GM23248 (cell line): ENCODE measurements around the gene TLE5. TPM values are rescaled to one million over a fixed set of nuclear protein-coding genes. Genes with fewer than 3 reads are reported as not detected.

Experiments used
- DNase-seq: peaks from one replicate; pipeline ENCODE4 v3.0.0-alpha.2; 2015
- H2AFZ ChIP-seq: fragments of 200-600 bp; sonication (generic); 2 replicates; pipeline ENCODE4 v1.6.1; 2016; ENCODE audit warnings: antibody characterized with exemption
- H3F3A ChIP-seq: fragments of 200-600 bp; sonication (generic); 2 replicates; pipeline ENCODE4 v1.6.1; 2016; ENCODE audit warnings: mild to moderate bottlenecking, antibody characterized with exemption, mixed run types; ENCODE audit not compliant: insufficient read depth
- H3K27ac ChIP-seq: fragments of 200-600 bp; sonication (generic); 2 replicates; pipeline ENCODE4 v1.5.1; 2016; ENCODE audit warnings: mild to moderate bottlenecking
- H3K27me3 ChIP-seq: fragments of 200-600 bp; sonication (generic); replicated peaks from 2 replicates; pipeline ENCODE4 v1.6.1; 2016; ENCODE audit warnings: mild to moderate bottlenecking; ENCODE audit not compliant: insufficient read depth
- H3K36me3 ChIP-seq: fragments of 200-600 bp; sonication (generic); 2 replicates; pipeline ENCODE4 v1.6.1; 2016; ENCODE audit warnings: low read depth, mild to moderate bottlenecking
- H3K4me1 ChIP-seq: fragments of 200-600 bp; sonication (generic); 2 replicates; pipeline ENCODE4 v1.6.1; 2016; ENCODE audit warnings: mild to moderate bottlenecking; ENCODE audit not compliant: insufficient read depth
- H3K4me2 ChIP-seq: fragments of 200-600 bp; sonication (generic); one replicate; pipeline ENCODE4 v1.6.1; 2016; ENCODE audit warnings: mild to moderate bottlenecking; ENCODE audit not compliant: unreplicated experiment
- H3K4me3 ChIP-seq: fragments of 200-600 bp; sonication (generic); 2 replicates; pipeline ENCODE4 v1.5.1; 2016; ENCODE audit warnings: mild to moderate bottlenecking
- H3K79me2 ChIP-seq: fragments of 200-600 bp; sonication (generic); 2 replicates; pipeline ENCODE4 v1.6.1; 2016; ENCODE audit warnings: mild to moderate bottlenecking; ENCODE audit not compliant: insufficient read depth
- H3K9ac ChIP-seq: fragments of 200-600 bp; sonication (generic); 2 replicates; pipeline ENCODE4 v1.6.1; 2016; ENCODE audit warnings: mild to moderate bottlenecking
- H3K9me2 ChIP-seq: fragments of 200-600 bp; sonication (generic); 2 replicates; pipeline ENCODE4 v1.6.1; 2016; ENCODE audit warnings: mixed run types, mild to moderate bottlenecking, moderate library complexity; ENCODE audit not compliant: insufficient read depth
- H3K9me3 ChIP-seq: fragments of 200-600 bp; sonication (generic); one replicate; pipeline ENCODE4 v1.6.1; 2017; ENCODE audit warnings: low read depth
- H4K20me1 ChIP-seq: fragments of 200-600 bp; sonication (generic); 2 replicates; pipeline ENCODE4 v1.6.0; 2016; ENCODE audit not compliant: insufficient read depth
- EZH2 ChIP-seq: fragments of 200-600 bp; sonication (generic); IDR thresholded peaks from 2 replicates; pipeline ENCODE4 v1.6.1; 2018; ENCODE audit warnings: antibody characterized with exemption, mild to moderate bottlenecking; ENCODE audit not compliant: insufficient read depth, poor library complexity, severe bottlenecking
- EZH2phosphoT487 ChIP-seq: fragments of 200-600 bp; sonication (generic); IDR thresholded peaks from 2 replicates; pipeline ENCODE4 v1.6.1; 2018; ENCODE audit warnings: antibody characterized with exemption, moderate library complexity, mild to moderate bottlenecking, low read depth; ENCODE audit not compliant: insufficient read depth
- WGBS, 2 experiments: methylation state at CpG; one replicate each; pipeline ENCODE4 v1.1.6; 2015 to 2017; ENCODE audit warnings: low lambda C conversion rate in 2 of 2, low coverage in 1 of 2; ENCODE audit errors: missing lambda C conversion rate in 2 of 2; 5-methylcytosine and 5-hydroxymethylcytosine counted together
- in situ Hi-C: fragments of 300-500 bp; cut with MboI; formaldehyde crosslinking; loops from 2 replicates; pipeline ENCODE4 v1.15.0; 2020
- polyA plus RNA-seq: library from polyadenylated mRNA; unstranded; fragments of >200 nt; fragmentation: Nextera tagmentation; extraction: Ambion mirVana; gene quantifications from 2 replicates; pipeline ENCODE4 v1.2.1, GENCODE V29; 2016
- total RNA-seq: library from RNA; depleted of rRNA; stranded (reverse); fragments of >200 nt; shearing (Covaris generic); gene quantifications from 2 replicates; pipeline ENCODE4 v1.2.3, GENCODE V29; 2014

TLE5 gene
- total and polyA plus RNA-seq, 2 experiments from 2014 or later, result 133 to 337 TPM

DNA sequence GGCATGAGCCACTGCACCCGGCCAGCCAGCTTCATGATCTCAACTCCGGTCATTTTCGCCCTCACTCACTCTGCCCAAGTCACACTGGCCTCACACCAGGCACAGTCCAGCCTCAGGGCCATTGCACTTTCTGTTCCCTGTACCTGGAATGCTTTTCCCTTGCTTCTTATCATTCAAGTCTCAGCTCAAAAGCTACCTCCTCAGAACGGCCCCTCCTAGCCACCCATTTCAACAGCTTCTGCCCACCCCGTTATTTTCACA is 30.8 kb downstream of the TLE5 start:
- no peak for DNase-seq
- no peaks in the 10 kb centered on the region for H3K79me2 ChIP-seq
- H3K36me3 ChIP-seq, result no peaks in the 10 kb centered on the region
- no peaks in the 10 kb centered on the region for H3K9me3 ChIP-seq
- no peak overlapping the region for H2AFZ ChIP-seq
- WGBS, 2 experiments, result 64% methylated on average over 5 of the region's 5 CpGs
- TF ChIP-seq EZH2, result no peak
- no peak for TF ChIP-seq EZH2phosphoT487
- H4K20me1 ChIP-seq, result no peaks in the 10 kb centered on the region
- peaks cover 6% of the 10 kb centered on the region for H3K4me1 ChIP-seq
- in situ Hi-C loops, result no loop called here
- no peak overlapping the region for H3K27ac ChIP-seq
- no peaks in the 10 kb centered on the region for H3K27me3 ChIP-seq
- 0 out of 2 replicates have a peak, but pooled peaks cover 4% of the 10 kb centered on the region for H3F3A ChIP-seq
- H3K9ac ChIP-seq, result no peak overlapping the region
- no peak overlapping the region for H3K4me2 ChIP-seq
- H3K9me2 ChIP-seq, result no peaks in the 10 kb centered on the region
- H3K4me3 ChIP-seq, result no peak overlapping the region

- no peaks in the 10 kb centered on the region for H4K20me1 ChIP-seq
- H3K27ac ChIP-seq, result no peak within 1 kb of the TSS
- H3K4me1 ChIP-seq, result no peaks in the 10 kb centered on the region
- H3K4me2 ChIP-seq, result peak within 1 kb of the TSS; percentile 65
- no peaks in the 10 kb centered on the region for H3K79me2 ChIP-seq
- peak; percentile 38 for DNase-seq
- TF ChIP-seq EZH2 (no peak), EZH2phosphoT487 (no peak)
- H3K27me3 ChIP-seq, result no peaks in the 10 kb centered on the region
- 5 to 13% methylated on average over 6 to 47 of the region's 85 CpGs for WGBS, 2 experiments
- H3K9me2 ChIP-seq, result no peaks in the 10 kb centered on the region
- 0 out of 2 replicates have a peak, but pooled peaks cover 4% of the 10 kb centered on the region for H3F3A ChIP-seq
- peak within 1 kb of the TSS; percentile 63; the same call in 1 of the 2 replicates for H3K9ac ChIP-seq
- H3K9me3 ChIP-seq, result no peaks in the 10 kb centered on the region
- peak within 1 kb of the TSS; percentile 83 for H2AFZ ChIP-seq
- peak within 1 kb of the TSS; percentile 75 for H3K4me3 ChIP-seq
- H3K36me3 ChIP-seq, result no peaks in the 10 kb centered on the region
- in situ Hi-C loops, result no loop called here
Observed at GRCh38 chr19:3029065-3029923, 33.0 kb downstream of the TLE5 start, which contains the start of gene TLE2. TLE2 (minus strand) TSS chr19:3029280; CDS start chr19:3028904, 376 bp downstream.

DNA sequence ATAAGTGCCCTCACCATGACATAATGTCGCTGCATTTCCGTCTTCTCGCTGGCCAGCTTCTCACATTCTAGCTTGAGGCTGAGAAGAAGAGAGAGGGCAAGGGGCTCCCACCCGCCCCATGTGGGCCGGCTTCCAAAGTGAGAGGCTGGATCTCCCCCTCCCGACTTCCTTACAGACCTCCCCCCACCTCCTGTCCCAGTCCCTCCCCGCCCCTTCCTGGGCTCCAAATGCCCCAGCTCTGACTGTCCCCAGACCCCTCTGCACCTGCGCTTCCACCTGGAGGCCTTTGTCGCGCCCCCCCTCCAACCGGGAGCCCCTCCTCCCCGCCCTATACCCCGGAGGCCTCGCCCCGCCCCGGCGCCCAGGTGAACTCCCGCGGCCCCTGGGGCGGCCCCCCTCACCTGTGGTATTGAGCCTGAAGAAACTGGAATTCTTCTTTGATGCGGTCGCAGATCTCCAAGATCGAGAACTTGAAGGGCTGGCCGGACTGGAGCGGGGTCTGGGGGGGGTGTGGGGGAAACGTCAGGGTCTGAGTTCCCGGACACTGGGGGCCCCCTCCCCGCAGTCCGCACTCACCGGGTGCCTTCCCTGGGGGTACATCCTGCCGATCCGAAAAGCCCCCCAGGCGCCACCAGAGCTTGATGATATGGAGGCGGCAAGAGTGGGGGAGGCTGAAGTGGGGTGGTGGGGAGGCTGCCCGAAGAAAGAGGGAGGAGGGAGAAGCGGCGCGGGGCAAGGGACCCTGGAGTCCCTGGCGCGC is 33.8 kb downstream of the TLE5 start:
- Histone ChIP-seq H2AFZ (peak overlapping the region; percentile 83), H3K9me2 (no peaks in the 10 kb centered on the region), H3F3A (0 out of 2 replicates have a peak, but pooled peaks cover 4% of the 10 kb centered on the region), H3K4me1 (no peaks in the 10 kb centered on the region), H3K9ac (peak overlapping the region; percentile 63; the same call in 1 of the 2 replicates), H3K9me3 (no peaks in the 10 kb centered on the region), H3K27ac (no peak overlapping the region), H3K79me2 (no peaks in the 10 kb centered on the region), H3K4me3 (peak overlapping the region; percentile 75), H3K27me3 (no peaks in the 10 kb centered on the region), H4K20me1 (no peaks in the 10 kb centered on the region), H3K36me3 (no peaks in the 10 kb centered on the region), H3K4me2 (peak overlapping the region; percentile 62)
- no peak for DNase-seq
- in situ Hi-C loops, result no loop called here
- TF ChIP-seq EZH2 (no peak), EZH2phosphoT487 (no peak)
- WGBS, 2 experiments, result 15 to 20% methylated on average over 18 to 40 of the region's 40 CpGs

- Histone ChIP-seq H3K36me3 (no peaks in the 10 kb centered on the region), H3K27me3 (no peaks in the 10 kb centered on the region)
- in situ Hi-C loops, result no loop called here
Observed at GRCh38 chr19:3027981-3028304, 34.4 kb downstream of the TLE5 start.

More at GRCh38 chr19:3027981-3028304, 34.4 kb downstream of the TLE5 start:
- WGBS, 2 experiments, result 90 to 93% methylated on average over 9 of the region's 9 CpGs
- Histone ChIP-seq H3K9ac (no peak overlapping the region), H3K79me2 (no peaks in the 10 kb centered on the region), H3K9me3 (no peaks in the 10 kb centered on the region), H3K27ac (no peak overlapping the region), H2AFZ (no peak overlapping the region), H3K4me2 (no peak overlapping the region), H3F3A (0 out of 2 replicates have a peak, but pooled peaks cover 4% of the 10 kb centered on the region), H3K4me1 (no peaks in the 10 kb centered on the region), H3K4me3 (no peak overlapping the region), H4K20me1 (no peaks in the 10 kb centered on the region), H3K9me2 (no peaks in the 10 kb centered on the region)
- no peak for DNase-seq
- TF ChIP-seq EZH2phosphoT487 (no peak), EZH2 (no peak)
